Fibroblast of lung (primary cell): ENCODE measurements around the gene ZNF605.

Experiments
- CTCF ChIP-seq, 2 donors: IDR thresholded peaks in 1 of 2; conservative IDR thresholded peaks in 1 of 2; 1 replicate in 1 of 2; 2 replicates in 1 of 2; pipeline ENCODE4 v1.5.1; 2011 to 2012; ENCODE audit warnings: low read length in 2 of 2, control low read depth in 1 of 2, inconsistent platforms in 1 of 2, low read depth in 1 of 2, mild to moderate bottlenecking in 1 of 2
- EZH2 ChIP-seq: IDR thresholded peaks from 2 replicates; pipeline ENCODE4 v1.5.1; 2012; ENCODE audit warnings: low read length, control low read depth, mild to moderate bottlenecking; ENCODE audit errors: missing control alignments

- TF ChIP-seq CTCF (conservative IDR thresholded peaks at IDR 0.05 in 1 of 2, IDR thresholded peaks at IDR 0.05 in 1 of 2; ENCODE audit: low read depth in 1 of 2, low read length in 2 of 2) (no peak), EZH2 (no peak)
These were observed 9.8 kb downstream of the ZNF605 start for GRCh38 chr12:132946246-132946820.
